HG02798 (cell line): ENCODE measurements around the gene DOCK2.

Experiments used
- ATAC-seq: cut with Tn5 transposase; IDR thresholded peaks from one replicate; pipeline ENCODE4 v1.9.1; 2021; ENCODE audit warnings: mild to moderate bottlenecking; ENCODE audit not compliant: unreplicated experiment, poor library complexity

The DOCK2 gene

GRCh38 chr5:170103447-170103846 is 466.4 kb downstream of the DOCK2 start:
- ATAC-seq = no peak

- ATAC-seq = no peak
These were observed 467.2 kb downstream of the DOCK2 start for GRCh38 chr5:170104299-170104698.

GRCh38 chr5:170104710-170105109 is 467.6 kb downstream of the DOCK2 start:
- ATAC-seq = no peak

GRCh38 chr5:170105642-170106611 is 468.9 kb downstream of the DOCK2 start, which contains the start of gene FOXI1:
Gene FOXI1, plus strand, starts transcription at chr5:170105897. Its CDS starts 61 bp downstream, at chr5:170105958.
- no peak for ATAC-seq

- ATAC-seq = no peak
These were observed 470.6 kb downstream of the DOCK2 start for GRCh38 chr5:170107674-170108073.

GRCh38 chr5:170108266-170108785 is 471.3 kb downstream of the DOCK2 start:
- no peak for ATAC-seq

- ATAC-seq = no peak
These were observed 472.3 kb downstream of the DOCK2 start for GRCh38 chr5:170109059-170110031.

GRCh38 chr5:170110403-170111087 is 473.5 kb downstream of the DOCK2 start:
- no peak for ATAC-seq

GRCh38 chr5:170111088-170111785 is 474.2 kb downstream of the DOCK2 start:
- ATAC-seq = no peak

- no peak for ATAC-seq
These were observed 475.9 kb downstream of the DOCK2 start for GRCh38 chr5:170112876-170113521.

- no peak for ATAC-seq
These were observed 476.4 kb downstream of the DOCK2 start for GRCh38 chr5:170113522-170113900.

- ATAC-seq = no peak
These were observed 477.2 kb downstream of the DOCK2 start for GRCh38 chr5:170114271-170114670.

GRCh38 chr5:170115925-170116324 is 478.9 kb downstream of the DOCK2 start:
- no peak for ATAC-seq

- ATAC-seq = no peak
These were observed 480.7 kb downstream of the DOCK2 start for GRCh38 chr5:170117736-170118135.

GRCh38 chr5:170120576-170120975 is 483.5 kb downstream of the DOCK2 start:
- ATAC-seq = no peak

GRCh38 chr5:170121321-170121720 is 484.2 kb downstream of the DOCK2 start:
- ATAC-seq = no peak

GRCh38 chr5:170126061-170126460 is 489.0 kb downstream of the DOCK2 start:
- no peak for ATAC-seq

- no peak for ATAC-seq
These were observed 489.6 kb downstream of the DOCK2 start for GRCh38 chr5:170126626-170127025.

- ATAC-seq = no peak
These were observed 494.2 kb downstream of the DOCK2 start for GRCh38 chr5:170131235-170131634.
